Measurements from ENCODE around the gene GTF3C4. TPM values are rescaled to one million over a fixed set of nuclear protein-coding genes. Genes with fewer than 3 reads are reported as not detected.
A peak's percentile ranks its signal among the peaks of the same experiment; 100 is the strongest.

The GTF3C4 gene
- total RNA-seq, 1 donor from 2014 or later: 26.8 TPM

DNA sequence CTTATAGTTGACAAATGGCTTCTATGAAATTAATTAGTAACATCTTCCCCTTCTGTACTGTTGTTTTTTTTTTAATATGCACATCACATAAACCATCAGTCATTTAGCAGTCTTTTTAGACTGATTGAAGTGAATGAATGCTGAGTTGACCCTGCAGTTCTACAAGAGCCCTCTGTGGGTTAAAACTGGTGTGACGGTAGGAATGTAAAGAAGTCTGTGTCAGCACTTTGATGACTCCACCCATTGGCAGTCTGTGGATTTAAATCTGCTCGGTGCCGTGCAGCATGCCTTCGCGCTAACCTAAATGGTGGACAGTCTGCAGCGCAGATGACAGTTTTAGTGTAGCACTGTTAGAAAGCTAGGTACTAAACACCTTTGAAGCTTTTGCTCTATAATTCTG, 3.1 kb downstream of the GTF3C4 start:
- TF ChIP-seq, protein P1, sequence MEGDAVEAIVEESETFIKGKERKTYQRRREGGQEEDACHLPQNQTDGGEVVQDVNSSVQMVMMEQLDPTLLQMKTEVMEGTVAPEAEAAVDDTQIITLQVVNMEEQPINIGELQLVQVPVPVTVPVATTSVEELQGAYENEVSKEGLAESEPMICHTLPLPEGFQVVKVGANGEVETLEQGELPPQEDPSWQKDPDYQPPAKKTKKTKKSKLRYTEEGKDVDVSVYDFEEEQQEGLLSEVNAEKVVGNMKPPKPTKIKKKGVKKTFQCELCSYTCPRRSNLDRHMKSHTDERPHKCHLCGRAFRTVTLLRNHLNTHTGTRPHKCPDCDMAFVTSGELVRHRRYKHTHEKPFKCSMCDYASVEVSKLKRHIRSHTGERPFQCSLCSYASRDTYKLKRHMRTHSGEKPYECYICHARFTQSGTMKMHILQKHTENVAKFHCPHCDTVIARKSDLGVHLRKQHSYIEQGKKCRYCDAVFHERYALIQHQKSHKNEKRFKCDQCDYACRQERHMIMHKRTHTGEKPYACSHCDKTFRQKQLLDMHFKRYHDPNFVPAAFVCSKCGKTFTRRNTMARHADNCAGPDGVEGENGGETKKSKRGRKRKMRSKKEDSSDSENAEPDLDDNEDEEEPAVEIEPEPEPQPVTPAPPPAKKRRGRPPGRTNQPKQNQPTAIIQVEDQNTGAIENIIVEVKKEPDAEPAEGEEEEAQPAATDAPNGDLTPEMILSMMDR (IDR thresholded peaks at IDR 0.05; ENCODE audit: unreplicated experiment): no peak
- Mint-ChIP-seq H3K36me3 (ENCODE audit: insufficient read depth) (peaks cover 6% of the 10 kb centered on the region), H3K4me1 (ENCODE audit: low read depth) (peaks cover 15% of the 10 kb centered on the region), H3K27me3 (no peaks in the 10 kb centered on the region), H3K9me3 (ENCODE audit: low read depth) (no peaks in the 10 kb centered on the region), H3K27ac (peak overlapping the region; percentile 8), H3K4me3 (ENCODE audit: low read depth) (no peak overlapping the region)
- no peak for DNase-seq (ENCODE audit: low spot score, unreplicated experiment)

DNA sequence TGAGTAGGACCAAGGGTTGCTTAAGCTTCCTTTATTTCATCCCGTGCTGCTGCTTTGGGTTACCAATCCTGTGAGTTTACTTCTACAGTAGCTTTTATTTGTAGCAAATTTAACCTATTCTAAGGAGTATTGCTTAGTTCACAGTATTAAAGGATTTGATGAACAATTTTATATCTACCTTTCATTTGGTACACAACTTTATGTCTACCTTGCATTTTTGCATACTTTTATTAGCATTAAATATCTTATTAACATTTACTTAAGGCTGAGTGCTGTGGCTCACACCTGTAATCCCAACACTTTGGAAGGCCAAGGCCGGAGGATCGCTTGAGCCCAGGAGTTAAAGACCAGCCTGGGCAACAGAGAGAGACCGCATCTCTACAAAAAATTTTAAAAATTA, 4.2 kb downstream of the GTF3C4 start:
- H3K4me3 Mint-ChIP-seq (ENCODE audit: low read depth): no peak overlapping the region
- no peaks in the 10 kb centered on the region for H3K9me3 Mint-ChIP-seq (ENCODE audit: low read depth)
- peaks cover 14% of the 10 kb centered on the region for H3K4me1 Mint-ChIP-seq (ENCODE audit: low read depth)
- no peak for DNase-seq (ENCODE audit: low spot score, unreplicated experiment)
- peaks cover 14% of the 10 kb centered on the region for H3K36me3 Mint-ChIP-seq (ENCODE audit: insufficient read depth)
- H3K27ac Mint-ChIP-seq: no peak overlapping the region
- no peaks in the 10 kb centered on the region for H3K27me3 Mint-ChIP-seq
- TF ChIP-seq, protein P1 (IDR thresholded peaks at IDR 0.05; ENCODE audit: unreplicated experiment): no peak

GRCh38 chr9:132677976-132678375, 7.7 kb downstream of the GTF3C4 start:
- Mint-ChIP-seq H3K9me3 (ENCODE audit: low read depth) (no peaks in the 10 kb centered on the region), H3K36me3 (ENCODE audit: insufficient read depth) (peaks cover 15% of the 10 kb centered on the region), H3K4me3 (ENCODE audit: low read depth) (no peak overlapping the region), H3K4me1 (ENCODE audit: low read depth) (peaks cover 3% of the 10 kb centered on the region), H3K27me3 (no peaks in the 10 kb centered on the region), H3K27ac (no peak overlapping the region)
- no peak for DNase-seq (ENCODE audit: low spot score, unreplicated experiment)
- TF ChIP-seq, protein P1 (IDR thresholded peaks at IDR 0.05; ENCODE audit: unreplicated experiment): no peak

- Mint-ChIP-seq H3K27me3 (no peaks in the 10 kb centered on the region), H3K9me3 (ENCODE audit: low read depth) (no peaks in the 10 kb centered on the region), H3K27ac (no peak overlapping the region), H3K4me3 (ENCODE audit: low read depth) (no peak overlapping the region), H3K4me1 (ENCODE audit: low read depth) (no peaks in the 10 kb centered on the region), H3K36me3 (ENCODE audit: insufficient read depth) (peaks cover 23% of the 10 kb centered on the region)
- DNase-seq (ENCODE audit: low spot score, unreplicated experiment): no peak
- TF ChIP-seq, protein P1 (IDR thresholded peaks at IDR 0.05; ENCODE audit: unreplicated experiment): no peak
Observed at GRCh38 chr9:132679946-132680625, 9.8 kb downstream of the GTF3C4 start.

- H3K27ac Mint-ChIP-seq: no peak overlapping the region
- peaks cover 29% of the 10 kb centered on the region for H3K36me3 Mint-ChIP-seq (ENCODE audit: insufficient read depth)
- no peaks in the 10 kb centered on the region for H3K27me3 Mint-ChIP-seq
- DNase-seq (ENCODE audit: low spot score, unreplicated experiment): no peak
- no peak overlapping the region for H3K4me3 Mint-ChIP-seq (ENCODE audit: low read depth)
- TF ChIP-seq, protein P1 (IDR thresholded peaks at IDR 0.05; ENCODE audit: unreplicated experiment): no peak
- H3K4me1 Mint-ChIP-seq (ENCODE audit: low read depth): no peaks in the 10 kb centered on the region
- no peaks in the 10 kb centered on the region for H3K9me3 Mint-ChIP-seq (ENCODE audit: low read depth)
Observed at GRCh38 chr9:132681561-132681960, 11.3 kb downstream of the GTF3C4 start.

Measured in progenitor cell of endocrine pancreas (in vitro differentiated cells).